Measurements from ENCODE around the gene DOCK1. TPM values are rescaled to one million over a fixed set of nuclear protein-coding genes. Genes with fewer than 3 reads are reported as not detected.

The DOCK1 gene
- total RNA-seq, 4 donors from 2014 or later = 50.8 to 59.0 (median 53.6) TPM

DNA sequence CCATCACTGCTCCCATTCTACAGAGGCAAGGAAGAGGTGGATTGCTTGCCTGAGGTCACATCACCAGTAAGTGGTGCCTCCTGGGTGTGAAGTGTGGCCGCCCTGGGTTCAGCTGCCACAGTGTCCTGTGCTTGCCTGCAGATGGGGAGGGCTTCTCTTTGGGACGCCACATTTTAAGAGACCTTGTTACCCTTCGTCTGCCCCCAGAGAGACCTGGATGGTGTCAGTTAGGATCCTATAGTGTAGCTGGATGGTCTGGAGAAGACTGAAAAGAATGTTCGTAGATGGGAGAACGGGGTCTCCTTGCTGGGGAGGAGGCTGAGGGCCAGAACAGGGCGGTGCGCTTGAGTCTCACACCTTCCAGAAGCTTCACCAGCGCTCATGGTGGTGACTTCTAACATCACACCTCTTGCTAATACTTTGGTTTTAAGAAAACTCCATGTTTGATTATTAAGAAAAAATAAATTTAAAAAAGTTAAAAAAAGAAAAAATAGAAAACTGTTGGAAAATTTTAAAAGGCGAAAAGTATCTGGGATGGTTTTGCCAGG, 2.3 kb downstream of the DOCK1 start:
- WGBS, 2 donors (ENCODE audit: low coverage in 1 of 2) = 80 to 97% methylated on average over 1 to 3 of the region's 9 CpGs

DNA sequence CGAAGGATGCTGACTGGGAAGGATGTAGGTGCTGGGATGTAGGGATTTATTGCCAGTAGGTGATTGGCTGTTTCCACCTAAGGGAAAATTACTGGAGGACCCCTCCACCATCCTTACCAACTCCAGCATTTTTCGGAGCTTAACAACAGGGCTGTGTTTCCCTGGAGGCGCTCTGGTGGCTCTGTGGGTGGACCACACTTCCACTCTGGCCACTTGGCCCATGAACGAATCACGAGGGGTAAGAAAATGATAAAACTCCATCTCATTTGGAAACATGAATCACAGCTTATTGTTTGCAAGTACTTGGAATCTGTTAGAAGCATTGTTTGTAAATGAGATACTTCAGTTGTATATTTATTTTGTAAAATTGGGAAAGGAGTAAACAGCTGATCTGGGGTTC, 3.0 kb downstream of the DOCK1 start:
- TF ChIP-seq POLR2AphosphoS5 (IDR thresholded peaks at IDR 0.05) (no peak), POLR2A (IDR thresholded peaks at IDR 0.05) (no peak), EP300 (IDR thresholded peaks at IDR 0.05) (no peak)
- TF ChIP-seq, protein P1, sequence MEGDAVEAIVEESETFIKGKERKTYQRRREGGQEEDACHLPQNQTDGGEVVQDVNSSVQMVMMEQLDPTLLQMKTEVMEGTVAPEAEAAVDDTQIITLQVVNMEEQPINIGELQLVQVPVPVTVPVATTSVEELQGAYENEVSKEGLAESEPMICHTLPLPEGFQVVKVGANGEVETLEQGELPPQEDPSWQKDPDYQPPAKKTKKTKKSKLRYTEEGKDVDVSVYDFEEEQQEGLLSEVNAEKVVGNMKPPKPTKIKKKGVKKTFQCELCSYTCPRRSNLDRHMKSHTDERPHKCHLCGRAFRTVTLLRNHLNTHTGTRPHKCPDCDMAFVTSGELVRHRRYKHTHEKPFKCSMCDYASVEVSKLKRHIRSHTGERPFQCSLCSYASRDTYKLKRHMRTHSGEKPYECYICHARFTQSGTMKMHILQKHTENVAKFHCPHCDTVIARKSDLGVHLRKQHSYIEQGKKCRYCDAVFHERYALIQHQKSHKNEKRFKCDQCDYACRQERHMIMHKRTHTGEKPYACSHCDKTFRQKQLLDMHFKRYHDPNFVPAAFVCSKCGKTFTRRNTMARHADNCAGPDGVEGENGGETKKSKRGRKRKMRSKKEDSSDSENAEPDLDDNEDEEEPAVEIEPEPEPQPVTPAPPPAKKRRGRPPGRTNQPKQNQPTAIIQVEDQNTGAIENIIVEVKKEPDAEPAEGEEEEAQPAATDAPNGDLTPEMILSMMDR (IDR thresholded peaks at IDR 0.05) = no peak
- no peaks in the 10 kb centered on the region for H3K27me3 ChIP-seq
- 40 to 78% methylated on average over 1 to 4 of the region's 5 CpGs for WGBS, 2 donors (ENCODE audit: low coverage in 1 of 2)
- no peak overlapping the region for H3K27ac ChIP-seq
- H3K4me3 ChIP-seq = no peak overlapping the region
- no peak for ATAC-seq
- peaks cover 0 to 49% (median 0%) of the 10 kb centered on the region in 3 donors for H3K4me1 ChIP-seq
- H3K36me3 ChIP-seq = no peaks in the 10 kb centered on the region
- no peaks in the 10 kb centered on the region for H3K9me3 ChIP-seq

More for the DNA sequence above, 2.3 kb downstream of the DOCK1 start:
- no peak for TF ChIP-seq POLR2AphosphoS5 (IDR thresholded peaks at IDR 0.05)
- TF ChIP-seq EP300 (IDR thresholded peaks at IDR 0.05) = no peak
- no peak for TF ChIP-seq POLR2A (IDR thresholded peaks at IDR 0.05)
- TF ChIP-seq, protein P1 (IDR thresholded peaks at IDR 0.05) = no peak
- no peak overlapping the region for H3K4me3 ChIP-seq
- H3K27me3 ChIP-seq = no peaks in the 10 kb centered on the region
- H3K27ac ChIP-seq = no peak overlapping the region
- H3K36me3 ChIP-seq = no peaks in the 10 kb centered on the region
- no peaks in the 10 kb centered on the region for H3K9me3 ChIP-seq
- ATAC-seq = no peak
- H3K4me1 ChIP-seq = peaks cover 0 to 49% (median 0%) of the 10 kb centered on the region in 3 donors

DNA sequence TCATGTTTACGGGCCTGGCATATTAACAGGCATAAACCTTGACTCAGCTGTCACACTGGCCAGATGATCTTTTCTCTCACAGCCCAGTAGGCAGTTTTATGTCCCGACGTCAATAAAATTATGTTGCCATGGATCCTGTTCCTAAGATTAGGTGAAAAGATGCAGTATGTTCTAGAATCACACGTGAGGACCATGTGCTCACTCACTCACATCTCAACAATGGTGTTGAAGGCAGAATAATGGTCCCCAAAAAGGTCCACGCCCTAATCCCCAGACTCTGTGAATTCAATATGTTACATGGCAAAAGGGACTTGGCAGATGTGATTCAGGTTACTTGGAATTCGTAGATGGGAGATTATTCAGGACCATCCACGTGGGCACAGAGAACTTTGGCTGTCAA, 3.5 kb downstream of the DOCK1 start:
- Histone ChIP-seq H3K27me3 (no peaks in the 10 kb centered on the region), H3K9me3 (no peaks in the 10 kb centered on the region), H3K4me3 (no peak overlapping the region), H3K36me3 (no peaks in the 10 kb centered on the region), H3K27ac (no peak overlapping the region), H3K4me1 (peaks cover 0 to 49% (median 0%) of the 10 kb centered on the region in 3 donors)
- ATAC-seq = no peak
- 69 to 87% methylated on average over 3 to 5 of the region's 7 CpGs for WGBS, 2 donors (ENCODE audit: low coverage in 1 of 2)
- TF ChIP-seq, protein P1 (IDR thresholded peaks at IDR 0.05) = no peak
- TF ChIP-seq POLR2AphosphoS5 (IDR thresholded peaks at IDR 0.05) (no peak), POLR2A (IDR thresholded peaks at IDR 0.05) (no peak), EP300 (IDR thresholded peaks at IDR 0.05) (no peak)

DNA sequence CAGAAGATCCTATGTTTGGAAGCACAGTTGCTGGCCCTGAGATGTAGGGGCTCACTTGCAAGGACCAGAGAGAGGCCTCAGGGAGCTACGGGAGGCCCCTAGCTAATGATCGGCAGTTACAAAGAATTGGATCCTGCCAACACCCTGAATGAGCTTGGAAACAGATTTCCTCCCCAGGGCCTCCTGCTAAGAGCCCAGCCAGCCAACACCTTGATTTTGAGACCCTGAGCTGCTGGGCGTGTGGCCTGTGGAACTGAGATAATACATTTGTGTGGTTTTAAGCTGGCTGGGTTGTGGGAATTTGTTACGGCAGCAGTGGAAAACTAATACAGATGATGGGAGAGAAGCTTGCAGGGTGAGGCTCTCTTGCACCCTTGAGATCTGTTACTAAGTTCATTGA, 3.9 kb downstream of the DOCK1 start:
- Histone ChIP-seq H3K27ac (no peak overlapping the region), H3K9me3 (no peaks in the 10 kb centered on the region), H3K36me3 (no peaks in the 10 kb centered on the region), H3K4me3 (no peak overlapping the region), H3K27me3 (no peaks in the 10 kb centered on the region), H3K4me1 (peaks cover 0 to 47% (median 0%) of the 10 kb centered on the region in 3 donors)
- no peak for ATAC-seq
- TF ChIP-seq POLR2AphosphoS5 (IDR thresholded peaks at IDR 0.05) = no peak
- TF ChIP-seq, protein P1 (IDR thresholded peaks at IDR 0.05) = no peak
- TF ChIP-seq POLR2A (IDR thresholded peaks at IDR 0.05) = no peak
- TF ChIP-seq EP300 (IDR thresholded peaks at IDR 0.05) = no peak
- 90 to 100% methylated on average over 3 to 4 of the region's 4 CpGs for WGBS, 2 donors (ENCODE audit: low coverage in 1 of 2)

DNA sequence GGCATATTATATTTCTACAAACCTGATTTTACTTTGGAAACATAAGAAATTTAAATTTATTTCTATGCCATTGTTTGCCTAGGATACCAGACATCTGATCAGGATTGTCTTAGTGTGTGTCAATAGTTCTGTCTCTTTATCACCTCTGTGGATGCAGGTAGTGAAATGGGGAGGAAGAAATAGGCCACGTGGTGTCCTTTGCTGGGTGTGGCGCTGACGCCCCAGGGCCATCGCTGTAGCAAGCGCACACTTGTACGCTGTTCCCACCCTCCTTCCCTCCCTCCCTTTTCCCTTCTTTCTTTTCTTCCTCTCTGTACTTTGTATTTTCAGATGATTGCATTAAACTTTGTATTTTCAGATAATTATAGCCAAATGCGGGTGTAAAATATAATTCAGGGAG, 5.0 kb downstream of the DOCK1 start:
- Histone ChIP-seq H3K4me3 (no peak overlapping the region), H3K27me3 (no peaks in the 10 kb centered on the region), H3K4me1 (peaks cover 0 to 38% (median 0%) of the 10 kb centered on the region in 3 donors), H3K27ac (peak overlapping the region in 1 of 4 donors; percentile 16), H3K9me3 (no peaks in the 10 kb centered on the region), H3K36me3 (no peaks in the 10 kb centered on the region)
- TF ChIP-seq EP300 (IDR thresholded peaks at IDR 0.05) = no peak
- TF ChIP-seq, protein P1 (IDR thresholded peaks at IDR 0.05) = no peak
- TF ChIP-seq POLR2A (IDR thresholded peaks at IDR 0.05) = no peak
- TF ChIP-seq POLR2AphosphoS5 (IDR thresholded peaks at IDR 0.05) = no peak
- 87% methylated on average over 7 of the region's 7 CpGs; no CpG with 5 or more reads in 1 of the 2 donors for WGBS, 2 donors (ENCODE audit: low coverage in 1 of 2)
- ATAC-seq = no peak
